ENCODE results near the gene REV3L.

DNA sequence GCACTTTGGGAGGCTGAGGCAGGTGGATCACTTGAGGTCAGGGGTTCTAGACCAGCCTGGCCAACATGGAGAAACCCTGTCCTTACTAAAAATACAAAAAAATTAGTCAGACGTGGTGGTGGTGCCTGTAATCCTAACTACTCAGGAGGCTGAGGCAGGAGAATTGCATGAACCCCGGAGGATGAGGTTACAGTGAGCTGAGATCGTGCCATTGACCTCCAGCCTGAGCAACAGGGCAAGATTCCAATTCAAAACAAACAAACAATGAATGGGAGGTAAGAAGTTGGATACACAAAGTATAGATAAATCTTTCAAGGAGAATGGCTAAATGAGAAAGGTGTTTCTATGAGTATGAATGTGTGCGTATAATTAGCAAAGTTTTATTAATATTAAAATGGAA, 75.3 kb downstream of the REV3L start:
- no peak for TF ChIP-seq CTCF (IDR thresholded peaks at IDR 0.05; ENCODE audit: low read depth, low read length)
- TF ChIP-seq POLR2A (IDR thresholded peaks at IDR 0.05; ENCODE audit: extremely low read depth, insufficient read length), result no peak
